RPMI7951 (cell line): ENCODE data around the gene VWA2. TPM values are rescaled to one million over a fixed set of nuclear protein-coding genes. Genes with fewer than 3 reads are reported as not detected.
A peak's percentile ranks its signal among the peaks of the same experiment; 100 is the strongest.

Experiments used
- DNase-seq: peaks from one replicate; pipeline ENCODE4 v3.0.0-alpha.2; 2012; ENCODE audit warnings: low read depth
- total RNA-seq: library from RNA; depleted of rRNA; stranded (reverse); fragments of >200 nt; shearing (Covaris generic); gene quantifications from 2 replicates; pipeline ENCODE4 v1.2.3, GENCODE V29; 2014

Gene VWA2
- total RNA-seq, 1 experiment from 2014 or later, result not detected

DNA sequence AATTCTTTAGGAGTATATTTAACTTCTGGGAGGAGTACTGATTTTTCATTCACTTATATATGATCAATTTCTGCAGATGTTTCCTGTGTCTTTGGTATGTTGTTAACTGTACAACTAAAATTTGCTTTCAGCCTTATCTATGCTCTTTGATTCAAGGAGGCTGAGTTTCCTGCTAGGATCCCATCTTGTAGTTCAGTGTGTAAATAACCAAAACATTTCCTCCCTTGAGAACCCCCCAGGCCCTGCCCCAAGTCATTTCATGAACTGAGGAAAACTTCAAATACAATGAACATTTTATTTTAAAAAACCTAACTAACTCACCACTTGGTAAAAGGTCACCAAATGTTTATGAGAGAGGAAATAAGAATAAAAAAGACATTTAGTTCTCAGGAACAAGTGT is 55.5 kb downstream of the VWA2 start:
- no peak for DNase-seq

DNA sequence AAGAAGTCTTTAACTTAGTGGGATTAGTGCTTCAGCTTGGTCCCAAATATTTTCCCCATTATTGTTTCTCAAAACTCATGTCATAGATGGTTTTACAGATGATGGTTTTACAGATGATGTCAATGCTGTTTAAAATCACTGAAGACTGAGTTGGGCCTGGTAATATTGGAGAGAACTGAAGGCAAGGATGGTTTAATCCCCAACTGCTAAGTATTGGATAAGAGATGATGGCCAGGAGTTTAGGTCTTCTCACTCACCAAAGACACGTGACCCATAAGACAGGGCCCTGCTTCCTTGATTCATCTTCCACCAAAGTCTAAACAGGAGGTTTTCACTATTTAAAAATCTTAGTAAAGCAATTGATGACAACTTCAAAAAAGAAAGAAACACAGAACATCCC is 56.3 kb downstream of the VWA2 start:
- no peak for DNase-seq

DNA sequence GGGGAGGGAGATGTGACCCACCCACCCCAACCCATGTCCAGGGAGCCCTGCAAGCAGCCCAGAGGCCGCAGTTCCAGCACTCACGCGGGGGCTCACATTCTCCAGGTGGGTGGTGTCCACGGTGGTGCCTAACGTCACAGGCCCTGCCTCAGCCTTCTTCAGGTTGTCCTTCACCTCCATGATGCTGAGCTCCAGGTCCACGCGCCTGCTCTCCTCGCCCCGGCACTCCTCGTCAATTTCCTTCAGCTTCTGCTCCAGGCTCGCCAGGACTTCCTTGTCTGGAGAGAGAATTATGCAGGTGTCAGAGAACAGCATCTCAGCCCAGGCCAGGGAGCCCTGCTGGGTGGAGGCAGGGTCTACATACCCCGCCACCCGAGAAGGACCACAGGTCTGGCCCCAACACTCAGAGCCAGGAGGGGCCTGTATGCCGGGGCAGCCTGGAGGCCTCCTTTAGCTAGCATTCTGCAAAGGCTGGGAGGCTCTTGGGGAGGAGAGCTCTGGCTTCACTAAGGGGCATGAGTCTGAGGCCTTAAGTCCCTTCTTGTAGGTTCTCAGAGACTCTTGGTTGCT is 58.2 kb downstream of the VWA2 start:
- no peak for DNase-seq

DNA sequence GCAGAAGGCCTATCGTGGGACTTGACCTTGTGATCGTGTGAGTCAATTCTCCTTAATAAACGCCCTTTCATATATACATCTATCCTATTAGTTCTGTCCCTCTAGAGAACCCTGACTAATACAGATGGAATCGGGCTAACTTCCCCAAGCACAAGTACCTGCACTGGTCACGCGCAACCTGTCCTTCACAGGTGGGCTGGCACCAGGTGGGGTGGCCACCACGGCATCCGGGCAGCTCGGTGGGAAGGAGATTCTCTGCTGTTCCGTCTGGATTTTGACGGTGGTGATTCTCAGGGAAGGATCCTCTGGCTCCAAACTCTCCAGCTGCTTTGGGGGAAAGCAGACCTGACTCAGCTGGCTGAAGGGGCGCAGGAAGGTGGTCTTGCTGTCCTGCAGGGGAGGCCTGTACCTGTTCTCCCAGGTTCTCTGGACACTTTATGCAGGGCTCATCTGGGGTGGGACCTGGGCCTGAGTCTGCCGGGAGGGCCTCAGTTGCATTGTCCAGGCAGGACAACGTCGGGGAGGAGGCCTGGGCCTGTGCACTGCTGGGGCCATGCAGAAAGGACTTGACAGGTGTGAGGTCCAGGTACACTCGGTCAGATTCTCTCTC is 61.1 kb downstream of the VWA2 start:
- no peak for DNase-seq

DNA sequence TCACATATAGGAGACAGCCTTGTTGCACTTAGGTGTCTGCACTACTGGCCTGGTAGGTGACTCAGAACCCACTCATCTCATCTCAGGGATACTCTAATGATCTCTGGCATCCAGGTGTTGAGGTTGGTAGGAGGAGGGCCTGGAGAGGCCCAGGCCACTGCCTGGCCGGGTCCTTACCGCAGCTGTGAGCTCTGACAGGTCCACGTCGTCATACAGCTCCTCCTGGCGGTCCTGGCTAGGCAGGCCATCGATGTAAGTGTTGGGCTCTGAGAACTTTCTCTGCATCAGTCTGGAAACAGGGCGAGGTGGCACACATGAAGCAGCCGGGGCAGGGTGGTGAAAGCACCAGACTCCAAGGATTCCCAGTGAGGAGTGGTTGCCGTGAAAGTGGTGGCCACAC is 62.1 kb downstream of the VWA2 start:
- DNase-seq, result no peak

DNA sequence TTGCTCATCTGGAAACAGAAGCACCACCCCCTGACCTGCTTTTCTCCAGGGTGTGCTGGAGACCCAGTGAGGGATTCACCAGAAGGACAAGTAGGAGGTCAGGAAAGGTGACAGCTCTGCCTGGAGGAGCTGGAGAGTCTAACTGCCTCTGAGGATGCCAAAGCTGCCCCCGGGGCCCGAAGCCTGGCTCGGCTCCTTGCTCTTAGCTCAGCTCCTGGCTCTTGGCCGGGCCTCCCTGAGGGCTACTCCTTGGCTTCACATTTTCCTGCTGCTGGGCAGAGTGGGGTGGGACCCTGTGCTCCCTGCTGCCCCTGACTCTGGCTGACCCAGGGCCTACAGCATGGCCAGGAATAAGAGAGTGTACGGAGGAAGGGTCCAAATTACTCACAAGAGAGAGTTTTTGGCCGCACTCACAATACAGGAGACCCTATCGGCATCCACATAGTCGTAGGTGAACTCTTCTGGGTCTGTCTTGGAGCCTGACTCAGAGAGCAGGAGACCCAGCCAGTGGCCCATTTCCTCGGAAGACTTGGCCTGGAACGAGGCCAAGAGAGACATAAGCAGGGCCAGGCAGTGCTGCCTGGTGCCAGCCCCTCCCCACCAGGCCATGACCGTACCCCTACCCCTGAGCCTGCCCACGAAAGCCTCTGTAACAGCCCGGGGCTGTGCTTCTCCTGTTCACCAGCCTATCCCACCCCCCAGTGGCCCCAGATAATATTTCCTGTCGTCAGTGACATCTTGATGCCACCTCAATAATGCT is 63.1 kb downstream of the VWA2 start:
- DNase-seq, result no peak

DNA sequence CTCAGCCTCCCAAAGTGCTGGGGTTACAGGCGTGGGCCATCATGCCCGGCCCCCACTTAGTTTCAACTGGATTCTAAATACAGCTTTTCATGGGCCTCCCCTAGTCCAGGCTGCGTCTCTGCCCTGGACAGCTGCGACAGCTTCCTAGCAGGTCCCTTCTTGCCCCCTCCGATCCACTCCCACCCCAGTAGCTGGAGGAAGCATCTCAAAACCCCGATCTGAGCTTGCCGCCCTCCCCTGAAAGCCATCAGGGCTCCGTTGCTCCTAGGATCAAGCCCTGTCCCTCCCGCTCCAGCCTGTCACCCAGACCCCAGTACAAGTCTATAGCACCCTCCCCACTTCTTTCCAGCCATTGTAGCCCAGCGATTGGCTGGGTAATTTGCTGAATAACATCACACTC is 64.5 kb downstream of the VWA2 start:
- no peak for DNase-seq

DNA sequence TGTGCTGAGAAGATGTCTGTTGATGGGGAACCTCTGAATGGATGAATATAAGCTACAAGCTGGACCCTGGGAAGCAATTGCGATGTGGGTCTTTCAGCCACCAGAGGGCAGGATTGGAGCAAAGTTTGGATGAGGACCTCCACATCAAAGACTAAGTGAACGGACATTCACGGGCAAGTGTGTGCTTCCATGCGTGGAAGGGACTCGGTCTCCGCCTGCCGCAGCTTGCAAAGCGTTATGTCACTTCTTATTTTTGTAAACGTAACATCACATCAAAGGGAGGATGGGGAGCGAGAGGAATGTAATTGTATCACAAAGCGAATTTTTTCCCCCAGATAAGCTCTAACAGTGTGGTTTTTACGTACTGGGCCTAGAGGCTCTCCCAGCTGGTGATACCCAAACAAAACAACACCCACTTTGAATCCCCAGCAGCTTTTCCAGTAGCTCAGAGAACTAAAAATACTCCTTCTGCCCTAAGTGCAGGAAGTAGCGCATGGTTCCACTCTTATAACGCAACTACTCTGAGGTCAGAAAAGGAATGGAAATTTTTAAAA is 65.0 kb downstream of the VWA2 start:
- DNase-seq, result peak; percentile 79

DNA sequence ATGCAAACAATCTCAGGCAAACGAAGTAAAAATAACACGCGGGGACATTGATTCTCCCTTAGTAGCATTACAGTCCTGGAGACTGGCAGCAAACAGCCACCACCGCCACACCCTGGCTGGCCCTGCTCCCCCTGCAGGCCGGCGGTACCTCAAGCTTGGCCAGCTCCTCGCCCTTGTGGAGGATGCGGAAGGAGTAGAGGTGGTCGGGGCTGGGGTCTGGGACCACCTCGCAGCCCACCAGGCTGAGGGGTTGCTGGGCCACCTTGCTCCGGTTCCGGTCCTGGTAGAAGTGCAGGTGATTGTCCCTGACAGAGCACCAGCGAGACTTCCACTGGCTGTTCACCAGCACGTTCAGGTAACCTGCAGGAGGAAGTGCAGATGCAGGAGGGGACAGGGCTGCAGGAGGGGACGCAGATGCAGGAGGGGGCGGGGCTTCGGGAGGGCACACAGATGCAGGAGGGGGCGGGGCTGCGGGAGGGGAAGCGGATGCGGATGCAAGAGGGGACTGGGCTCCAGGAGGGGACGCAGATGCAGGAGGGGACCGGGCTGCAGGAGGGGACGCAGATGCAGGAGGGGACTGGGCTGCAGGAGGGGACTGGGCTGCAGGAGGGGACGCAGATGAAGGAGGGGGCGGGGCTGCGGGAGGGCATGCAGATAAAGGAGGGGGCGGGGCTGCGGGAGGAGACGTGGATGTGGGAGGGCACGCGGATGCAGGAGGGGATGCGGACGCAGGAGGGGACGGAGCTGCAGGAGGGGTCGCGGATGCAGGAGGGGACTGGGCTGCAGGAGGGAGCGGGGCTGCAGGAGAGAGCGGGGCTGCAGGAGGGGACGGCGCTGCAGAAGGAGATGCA is 65.7 kb downstream of the VWA2 start:
- no peak for DNase-seq

DNA sequence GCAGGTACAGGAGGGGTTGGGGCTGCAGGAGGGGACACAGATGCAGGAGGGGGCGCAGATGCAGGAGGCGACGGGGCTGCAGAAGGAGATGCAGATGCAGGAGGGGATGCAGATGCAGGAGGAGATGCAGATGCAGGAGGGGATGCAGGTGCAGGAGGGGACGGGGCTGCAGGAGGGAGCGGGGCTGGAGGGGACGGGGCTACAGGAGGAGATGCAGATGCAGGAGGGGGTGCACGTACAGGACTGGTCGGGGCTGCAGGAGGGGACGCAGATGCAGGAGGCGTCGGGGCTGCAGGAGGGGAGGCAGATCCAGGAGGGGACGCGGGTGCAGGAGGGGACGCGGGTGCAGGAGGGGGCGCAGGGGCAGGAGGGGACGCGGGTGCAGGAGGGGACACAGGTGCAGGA is 66.5 kb downstream of the VWA2 start:
- no peak for DNase-seq

DNA sequence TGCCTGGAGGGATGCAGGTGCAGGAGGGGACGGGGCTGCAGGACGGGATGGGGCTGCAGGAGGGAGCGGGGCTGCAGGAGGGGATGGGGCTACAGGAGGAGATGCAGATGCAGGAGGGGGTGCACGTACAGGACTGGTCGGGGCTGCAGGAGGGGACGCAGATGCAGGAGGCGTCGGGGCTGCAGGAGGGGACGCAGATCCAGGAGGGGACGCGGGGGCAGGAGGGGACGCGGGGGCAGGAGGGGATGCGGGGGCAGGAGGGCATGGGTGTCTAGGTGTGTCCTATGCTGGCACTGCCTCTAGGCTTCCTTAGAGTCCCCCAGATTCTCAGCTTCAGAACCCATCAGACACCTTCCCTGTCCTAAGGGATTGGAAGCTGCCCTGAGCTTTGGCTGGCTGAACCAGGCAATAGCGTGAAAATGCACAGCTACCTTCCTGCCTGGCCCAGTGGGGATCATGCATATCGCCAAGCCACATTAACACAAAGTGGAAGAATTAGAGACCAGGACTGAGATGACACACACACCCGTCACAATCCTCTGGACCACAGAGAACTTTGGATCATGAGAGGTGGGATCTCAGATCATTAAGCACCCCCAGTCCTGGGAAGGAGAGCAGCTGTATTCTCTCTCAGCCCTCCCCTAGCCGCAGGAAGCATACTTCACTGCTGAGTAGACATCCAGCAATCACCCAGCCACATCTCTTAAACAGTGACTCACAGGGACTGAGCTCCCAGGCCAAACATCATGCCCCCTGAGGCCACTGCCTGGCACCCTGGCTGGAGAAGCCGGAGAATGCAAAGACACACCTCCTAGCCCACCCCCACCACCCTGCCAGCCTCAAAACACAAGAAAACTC is 67.3 kb downstream of the VWA2 start:
- DNase-seq, result peak; percentile 99

DNA sequence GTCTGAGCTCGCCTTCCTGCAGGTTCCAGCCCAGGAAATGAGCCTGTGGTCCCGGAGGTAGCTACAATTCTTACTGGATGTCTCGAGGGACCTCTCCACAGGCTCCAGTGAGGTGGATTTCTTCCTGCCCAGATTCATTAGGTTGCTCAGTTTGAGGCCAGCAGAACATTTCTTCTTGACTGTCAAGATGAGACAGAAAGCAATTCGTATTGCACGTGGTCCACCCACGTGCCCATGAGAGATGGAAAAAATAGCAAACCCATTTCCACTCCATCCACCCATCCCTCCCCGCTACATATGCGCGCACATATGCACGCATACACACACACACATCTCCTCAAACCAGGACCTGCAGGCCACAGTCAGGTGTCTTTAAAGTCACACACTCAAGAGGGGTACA is 68.7 kb downstream of the VWA2 start:
- no peak for DNase-seq

DNA sequence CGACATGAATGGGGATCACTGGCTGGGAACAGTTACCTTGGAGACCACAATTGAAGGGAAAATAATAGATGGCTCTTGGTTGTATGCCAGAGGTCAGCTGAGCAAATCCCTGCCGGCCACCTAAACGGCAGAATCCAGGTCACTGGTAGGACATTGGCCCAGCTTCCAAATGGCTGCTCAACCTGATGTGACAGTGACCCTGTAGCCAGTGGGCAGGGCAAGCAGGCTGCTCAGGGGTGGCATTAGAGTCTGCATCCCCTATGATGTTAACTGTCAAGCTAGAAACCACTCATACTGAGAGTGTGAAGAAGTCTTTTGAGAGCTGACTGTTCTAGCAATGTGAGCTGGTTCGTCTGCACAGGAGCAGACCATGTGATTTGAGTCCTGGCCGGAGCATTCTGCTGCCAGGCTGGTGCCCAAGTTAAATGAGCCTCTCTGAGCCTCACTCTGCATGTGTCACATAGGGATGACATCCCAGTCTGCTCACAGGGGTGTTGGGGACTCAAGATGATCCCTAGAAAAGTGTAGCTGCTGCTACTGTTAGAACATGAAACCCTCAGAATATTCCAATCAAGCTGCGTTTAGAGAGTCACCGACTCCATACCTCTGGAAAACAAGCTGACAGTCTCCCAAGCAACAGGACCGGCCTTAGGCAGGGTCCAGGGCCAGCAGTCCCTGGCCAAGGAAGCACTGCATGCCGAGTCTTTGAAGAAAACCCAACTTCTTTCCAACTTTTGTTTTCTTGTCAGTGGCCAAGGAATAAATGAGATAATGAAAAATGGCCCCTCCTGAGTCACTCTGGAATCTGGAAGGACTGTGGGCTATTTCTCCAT is 69.7 kb downstream of the VWA2 start:
- peak; percentile 60 for DNase-seq

DNA sequence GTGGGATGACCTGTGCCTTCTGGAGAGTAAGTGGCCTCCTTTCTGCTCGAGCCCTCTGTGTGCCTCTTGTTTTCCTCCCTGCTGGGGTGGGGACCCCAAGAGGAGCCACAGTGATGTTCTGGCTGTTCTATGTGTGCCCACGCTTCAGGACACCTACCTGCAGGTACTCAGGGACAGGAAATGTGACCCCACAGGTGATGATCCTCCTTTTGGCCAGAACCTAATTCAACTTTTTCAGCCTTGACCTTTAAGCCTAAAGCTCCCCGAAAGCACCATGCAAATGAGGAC is 70.3 kb downstream of the VWA2 start:
- DNase-seq, result no peak

DNA sequence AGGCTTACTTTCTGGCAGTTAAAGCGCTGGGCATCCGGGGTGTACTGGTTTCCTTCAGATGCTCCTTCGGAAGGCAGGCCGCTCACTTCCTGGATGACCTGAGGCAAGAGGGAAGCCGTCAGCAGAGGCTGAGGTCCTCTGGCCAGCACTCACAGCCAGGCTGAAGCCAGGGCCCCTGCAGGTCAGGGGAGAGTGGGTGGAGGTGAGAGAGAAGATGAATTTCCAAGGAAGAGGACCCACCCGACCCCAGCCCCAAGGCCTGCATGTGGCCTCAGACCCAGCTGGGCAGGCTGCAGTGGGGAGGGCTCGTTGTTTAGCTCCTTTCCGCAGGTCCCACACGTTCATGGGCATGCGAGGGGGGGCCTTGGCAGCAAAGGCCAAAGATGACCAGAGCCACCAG is 71.3 kb downstream of the VWA2 start:
- peak; percentile 57 for DNase-seq

DNA sequence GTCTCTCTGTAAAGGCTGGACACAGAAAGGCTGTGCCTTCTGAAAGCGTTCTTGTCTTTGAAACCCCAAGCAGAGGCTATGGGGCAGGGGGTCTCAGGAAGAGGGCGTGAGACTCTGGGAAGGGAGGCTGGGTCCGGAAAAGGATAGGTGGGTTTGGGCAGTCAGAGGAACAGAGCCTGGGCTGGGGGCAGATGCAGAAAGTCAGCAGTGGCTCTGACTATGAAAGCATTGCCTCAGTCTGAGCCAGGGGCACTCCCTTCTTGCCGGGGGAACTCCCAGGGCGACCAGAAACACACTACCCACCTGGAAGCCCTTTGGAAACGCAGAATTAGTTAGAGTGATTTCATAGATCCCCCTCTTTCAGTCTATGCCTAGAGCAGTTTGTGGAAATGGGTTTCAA is 72.0 kb downstream of the VWA2 start:
- DNase-seq, result no peak

DNA sequence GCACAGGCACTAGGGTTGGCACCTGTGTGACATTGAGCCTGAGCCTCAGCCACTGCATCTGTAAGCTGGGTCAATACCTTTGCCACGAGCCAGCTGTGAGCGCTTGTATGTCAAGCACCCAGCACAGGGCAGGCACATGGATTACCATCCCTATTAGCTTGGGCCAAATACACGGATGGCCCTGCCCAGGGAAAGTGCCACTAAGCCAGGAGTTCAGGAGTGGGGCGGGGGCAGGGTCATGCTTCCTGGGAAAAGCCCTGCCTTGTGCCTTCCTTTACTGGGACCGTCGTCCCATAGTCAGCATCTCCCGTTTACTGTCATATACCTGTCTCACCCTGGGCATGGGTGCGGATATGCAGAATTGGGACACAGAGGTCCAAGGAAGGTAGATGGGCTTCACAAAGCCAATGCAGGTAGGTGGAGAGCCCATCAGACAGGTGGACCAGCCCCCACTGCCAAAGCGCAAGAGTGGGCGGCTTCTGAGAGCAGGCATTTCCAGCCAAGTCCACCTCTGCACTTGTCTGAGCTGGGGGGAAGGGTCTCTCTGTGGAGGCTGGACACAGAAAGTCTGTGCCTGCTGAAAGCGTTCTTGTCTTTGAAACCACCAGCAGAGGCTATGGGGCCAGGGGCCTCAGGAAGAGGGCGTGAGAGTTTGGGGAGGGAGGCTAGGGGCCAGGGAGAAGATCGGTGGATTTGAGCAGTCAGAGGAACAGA is 72.6 kb downstream of the VWA2 start:
- no peak for DNase-seq

DNA sequence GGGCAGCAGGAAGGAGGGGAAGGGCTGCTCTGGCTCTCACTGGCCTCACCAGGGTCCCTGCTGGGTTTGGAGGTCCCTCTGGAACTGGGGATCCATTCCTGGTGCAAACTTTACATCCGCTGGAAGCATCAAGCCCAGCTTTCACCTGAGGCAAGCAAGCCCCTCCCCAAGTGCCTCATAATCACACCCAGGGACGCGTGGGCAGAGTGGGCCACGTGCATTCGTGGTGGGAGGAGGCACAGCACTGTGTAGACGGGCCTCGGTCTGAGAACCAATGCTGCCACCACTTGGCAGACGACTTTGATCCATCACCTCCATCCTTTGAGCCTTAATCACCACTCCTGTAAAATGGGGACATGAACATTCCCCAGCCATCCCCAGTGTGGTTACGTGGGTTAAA is 74.1 kb downstream of the VWA2 start:
- no peak for DNase-seq

DNA sequence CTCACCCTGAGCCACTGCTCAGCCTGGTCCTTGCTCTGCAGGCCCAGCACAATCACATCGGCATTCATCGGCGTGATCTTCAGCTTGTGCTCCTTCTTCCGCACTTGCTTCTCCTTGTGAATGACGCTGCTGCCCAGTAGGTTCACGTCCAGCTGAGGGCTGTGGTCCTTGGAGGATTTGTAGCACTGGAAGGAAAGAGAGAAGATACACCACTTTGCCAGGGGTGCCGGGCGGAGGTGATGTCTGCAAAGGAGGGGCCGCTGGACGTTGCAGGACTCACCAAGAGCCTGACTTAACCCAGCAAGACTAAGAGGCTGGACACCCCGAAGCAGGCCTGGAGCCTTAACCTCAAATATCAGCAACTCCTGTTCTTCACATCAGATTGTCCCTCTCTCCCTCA is 74.8 kb downstream of the VWA2 start:
- no peak for DNase-seq
